DOHH2 (cell line): ENCODE results near the gene ADARB1.

Source experiments
- EZH2phosphoT487 ChIP-seq: fragments of 200-600 bp; sonication (generic); IDR thresholded peaks from 2 replicates; pipeline ENCODE4 v1.6.1; 2017; ENCODE audit warnings: borderline replicate concordance, mild to moderate bottlenecking, antibody characterized with exemption, low read length, moderate library complexity, mixed read lengths
- TF ChIP-seq, protein P1 (sequence below): fragments of 200-600 bp; sonication (generic); IDR thresholded peaks from one replicate; pipeline ENCODE4 v1.5.1; 2014; ENCODE audit warnings: antibody characterized with exemption, mild to moderate bottlenecking, low read depth, low read length; ENCODE audit not compliant: poor library complexity, severe bottlenecking

GRCh38 chr21:45032977-45033710, 41.2 kb upstream of the ADARB1 start:
- TF ChIP-seq, protein P1, sequence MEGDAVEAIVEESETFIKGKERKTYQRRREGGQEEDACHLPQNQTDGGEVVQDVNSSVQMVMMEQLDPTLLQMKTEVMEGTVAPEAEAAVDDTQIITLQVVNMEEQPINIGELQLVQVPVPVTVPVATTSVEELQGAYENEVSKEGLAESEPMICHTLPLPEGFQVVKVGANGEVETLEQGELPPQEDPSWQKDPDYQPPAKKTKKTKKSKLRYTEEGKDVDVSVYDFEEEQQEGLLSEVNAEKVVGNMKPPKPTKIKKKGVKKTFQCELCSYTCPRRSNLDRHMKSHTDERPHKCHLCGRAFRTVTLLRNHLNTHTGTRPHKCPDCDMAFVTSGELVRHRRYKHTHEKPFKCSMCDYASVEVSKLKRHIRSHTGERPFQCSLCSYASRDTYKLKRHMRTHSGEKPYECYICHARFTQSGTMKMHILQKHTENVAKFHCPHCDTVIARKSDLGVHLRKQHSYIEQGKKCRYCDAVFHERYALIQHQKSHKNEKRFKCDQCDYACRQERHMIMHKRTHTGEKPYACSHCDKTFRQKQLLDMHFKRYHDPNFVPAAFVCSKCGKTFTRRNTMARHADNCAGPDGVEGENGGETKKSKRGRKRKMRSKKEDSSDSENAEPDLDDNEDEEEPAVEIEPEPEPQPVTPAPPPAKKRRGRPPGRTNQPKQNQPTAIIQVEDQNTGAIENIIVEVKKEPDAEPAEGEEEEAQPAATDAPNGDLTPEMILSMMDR = no peak
- TF ChIP-seq EZH2phosphoT487 = no peak
